HepG2 (cell line): Measurements from ENCODE around the gene SPRY1. TPM values are rescaled to one million over a fixed set of nuclear protein-coding genes. Genes with fewer than 3 reads are reported as not detected.
A peak's percentile ranks its signal among the peaks of the same experiment; 100 is the strongest.

Source experiments
- CENPBD1 ChIP-seq: sonication (generic); formaldehyde crosslinking; IDR thresholded peaks from 2 replicates; pipeline ENCODE4 v1.8.0; 2022; ENCODE audit warnings: missing genetic modification reagents, low read depth, mild to moderate bottlenecking, borderline replicate concordance
- GTF2F1 ChIP-seq: fragments of 150-350 bp; IDR thresholded peaks from 2 replicates; pipeline ENCODE4 v1.6.1; 2014; ENCODE audit warnings: low read length
- HDAC2 ChIP-seq: sonication (generic); formaldehyde crosslinking; IDR thresholded peaks from 2 replicates; pipeline ENCODE4 v1.4.0; 2020; ENCODE audit warnings: missing genetic modification reagents
- HMG20B ChIP-seq: conservative IDR thresholded peaks from 2 replicates; pipeline ENCODE4 v1.6.1; 2016; ENCODE audit warnings: missing genetic modification reagents, missing compliant biosample characterization
- NAIF1 ChIP-seq: sonication (generic); formaldehyde crosslinking; IDR thresholded peaks from 2 replicates; pipeline ENCODE4 v1.5.0; 2020; ENCODE audit warnings: mild to moderate bottlenecking, missing genetic modification reagents, borderline replicate concordance
- PBX2 ChIP-seq: IDR thresholded peaks from 2 replicates; pipeline ENCODE4 v1.6.1; 2016; ENCODE audit warnings: control low read depth
- POGK ChIP-seq: sonication (generic); formaldehyde crosslinking; conservative IDR thresholded peaks from 2 replicates; pipeline ENCODE4 v1.8.0; 2022; ENCODE audit warnings: mild to moderate bottlenecking, moderate library complexity, missing genetic modification reagents
- RERE ChIP-seq: IDR thresholded peaks from 2 replicates; pipeline ENCODE4 v1.6.1; 2016; ENCODE audit warnings: low read depth, missing genetic modification reagents, missing compliant biosample characterization
- SKI ChIP-seq: fragments of 450-650 bp; IDR thresholded peaks from one replicate; pipeline ENCODE4 v1.6.1; 2018; ENCODE audit warnings: mild to moderate bottlenecking; ENCODE audit not compliant: partially characterized antibody
- THAP8 ChIP-seq: sonication (generic); formaldehyde crosslinking; IDR thresholded peaks from 2 replicates; pipeline ENCODE4 v1.5.1; 2020; ENCODE audit warnings: missing genetic modification reagents, mild to moderate bottlenecking, borderline replicate concordance
- ZBTB10 ChIP-seq: sonication (generic); formaldehyde crosslinking; IDR thresholded peaks from 2 replicates; pipeline ENCODE4 v1.4.0; 2020; ENCODE audit warnings: missing genetic modification reagents, borderline replicate concordance
- ZBTB20 ChIP-seq: sonication (generic); formaldehyde crosslinking; IDR thresholded peaks from 2 replicates; pipeline ENCODE4 v1.8.1; 2023; ENCODE audit warnings: missing genetic modification reagents, low read depth, mild to moderate bottlenecking, borderline replicate concordance
- ZC3H13 ChIP-seq: sonication (generic); formaldehyde crosslinking; IDR thresholded peaks from 2 replicates; pipeline ENCODE4 v1.8.1; 2023; ENCODE audit warnings: mild to moderate bottlenecking, missing genetic modification reagents, moderate library complexity
- ZNF253 ChIP-seq: sonication (generic); formaldehyde crosslinking; IDR thresholded peaks from 2 replicates; pipeline ENCODE4 v1.8.0; 2022; ENCODE audit warnings: mild to moderate bottlenecking, missing genetic modification reagents, borderline replicate concordance
- ZNF337 ChIP-seq: sonication (generic); formaldehyde crosslinking; IDR thresholded peaks from 2 replicates; pipeline ENCODE4 v1.5.1; 2020; ENCODE audit warnings: missing genetic modification reagents, low read depth, mild to moderate bottlenecking, borderline replicate concordance
- ZNF7 ChIP-seq: IDR thresholded peaks from 2 replicates; pipeline ENCODE4 v1.6.1; 2016; ENCODE audit warnings: missing biosample characterization, missing genetic modification reagents
- ZNF747 ChIP-seq: sonication (generic); formaldehyde crosslinking; IDR thresholded peaks from 2 replicates; pipeline ENCODE4 v1.8.1; 2023; ENCODE audit warnings: missing genetic modification reagents, mild to moderate bottlenecking, borderline replicate concordance
- polyA plus RNA-seq, 8 experiments: library from polyadenylated mRNA; depleted of rRNA in 3 of 8; stranded (reverse) in 7 of 8; unstranded in 1 of 8; fragments of >200 nt; fragmentation: Illumina TruSeq in 4 of 8; extraction: Trizol in 4 of 8; gene quantifications; 2 replicates each; pipeline versions ENCODE4 v1.2.1 to v1.2.3, GENCODE V29; 2011 to 2016; ENCODE audit warnings: low read depth in 4 of 8, missing spikeins in 1 of 8, mixed read lengths in 1 of 8; ENCODE audit not compliant: insufficient read depth in 1 of 8
- total RNA-seq, 5 experiments: library from RNA; depleted of rRNA; stranded (reverse); fragments of >200 nt; fragmentation: Illumina TruSeq; extraction: Trizol; gene quantifications; 2 replicates each; pipeline ENCODE4 v1.2.3, GENCODE V29; 2016; ENCODE audit warnings: low read depth in 1 of 5

Gene SPRY1
- total and polyA plus RNA-seq, 2 of the 13 experiments (the other 11 are each of a cell fraction or from before 2014, with no cell fraction given) = 24.7 to 33.4 TPM

GRCh38 chr4:123446865-123447474 is 50.4 kb downstream of the SPRY1 start (continued):
- no peak for TF ChIP-seq PBX2 (CRISPR knock-in tag)
- no peak for TF ChIP-seq NAIF1
- peak; percentile 51; the same call in 1 of the 2 replicates for TF ChIP-seq HDAC2 (CRISPR knock-in tag)
- TF ChIP-seq GTF2F1 = no peak
- TF ChIP-seq ZBTB20 = no peak
- 0 out of 2 replicates have a peak, but pooled peaks have one; percentile 30 for TF ChIP-seq ZNF337 (CRISPR knock-in tag)
- no peak for TF ChIP-seq THAP8 (CRISPR knock-in tag)
- TF ChIP-seq ZNF253 (CRISPR knock-in tag) = no peak
- no peak for TF ChIP-seq ZBTB10 (CRISPR knock-in tag)
- no peak for TF ChIP-seq POGK
- TF ChIP-seq ZNF747 = no peak
- TF ChIP-seq CENPBD1 = no peak
- TF ChIP-seq SKI = no peak
- TF ChIP-seq RERE (CRISPR knock-in tag) = no peak
- no peak for TF ChIP-seq ZC3H13 (CRISPR knock-in tag)
- no peak for TF ChIP-seq HMG20B (CRISPR knock-in tag)
- TF ChIP-seq ZNF7 (CRISPR knock-in tag) = no peak
